ENCODE results near the gene PEPD.

PEPD gene

GRCh38 chr19:33545217-33545981 is 23.8 kb upstream of the PEPD start:
- DNase-seq, result no peak

- no peak for DNase-seq
Measured at GRCh38 chr19:33535226-33535625, 13.6 kb upstream of the PEPD start.

DNA sequence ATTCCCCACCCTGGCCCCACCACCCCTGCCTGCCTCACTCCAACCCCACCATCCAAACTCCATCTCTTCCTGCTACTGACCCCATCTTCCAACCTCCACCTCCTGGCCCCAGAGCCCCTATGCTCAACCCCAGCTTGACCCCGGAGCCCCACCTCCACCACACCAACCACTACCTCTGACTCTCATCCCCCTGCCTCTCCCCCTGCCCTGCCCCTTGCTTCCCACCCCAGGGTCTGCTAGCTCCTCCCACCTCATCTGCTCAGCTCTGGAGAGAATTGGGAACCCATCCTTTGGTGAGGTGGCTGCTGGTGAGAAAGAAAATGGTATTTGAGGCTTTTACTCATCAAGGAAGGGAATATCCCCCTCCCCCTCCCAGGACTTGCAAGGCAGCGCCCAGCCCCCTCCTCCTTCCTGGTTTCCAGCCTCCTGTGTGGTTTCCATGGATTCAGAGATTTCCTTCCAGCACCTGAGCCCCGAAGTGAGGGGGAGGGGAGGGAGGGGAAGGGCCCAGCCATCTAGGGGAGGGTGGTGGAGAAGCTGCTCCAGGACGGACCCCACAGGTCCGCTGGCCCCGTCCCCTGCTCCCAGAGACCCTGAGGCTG is 11.4 kb upstream of the PEPD start:
- DNase-seq, result no peak

GRCh38 chr19:33530842-33531241 is 9.3 kb upstream of the PEPD start:
- no peak for DNase-seq

- DNase-seq, result no peak
Measured at GRCh38 chr19:33530296-33530695, 8.7 kb upstream of the PEPD start.

- DNase-seq, result no peak
Measured at GRCh38 chr19:33529094-33529676, 7.6 kb upstream of the PEPD start.

GRCh38 chr19:33528404-33528803 is 6.8 kb upstream of the PEPD start:
- DNase-seq, result no peak

DNA sequence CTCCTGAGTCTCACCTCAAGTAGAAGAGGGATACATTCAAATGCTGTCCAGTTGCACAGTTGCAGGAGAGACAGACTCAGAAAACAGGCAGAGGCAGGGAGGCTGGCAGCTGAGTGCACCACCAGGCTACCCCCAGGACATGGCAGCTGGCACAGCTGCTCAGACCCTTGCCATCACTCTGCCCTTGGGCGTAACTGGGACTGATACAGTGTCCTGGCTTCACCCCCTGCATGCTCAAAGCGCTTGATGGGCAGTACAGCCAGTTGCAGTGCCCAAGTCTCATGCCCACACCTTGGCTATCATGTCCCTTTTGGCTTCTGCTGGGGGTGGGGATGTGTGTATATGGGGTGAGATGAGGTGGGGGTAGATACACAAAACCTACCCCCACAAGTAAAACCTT is 5.5 kb upstream of the PEPD start:
- no peak for DNase-seq

GRCh38 chr19:33524024-33524664 is 2.6 kb upstream of the PEPD start:
- DNase-seq, result no peak

GRCh38 chr19:33523167-33523566 is 1.6 kb upstream of the PEPD start:
- no peak for DNase-seq

DNA sequence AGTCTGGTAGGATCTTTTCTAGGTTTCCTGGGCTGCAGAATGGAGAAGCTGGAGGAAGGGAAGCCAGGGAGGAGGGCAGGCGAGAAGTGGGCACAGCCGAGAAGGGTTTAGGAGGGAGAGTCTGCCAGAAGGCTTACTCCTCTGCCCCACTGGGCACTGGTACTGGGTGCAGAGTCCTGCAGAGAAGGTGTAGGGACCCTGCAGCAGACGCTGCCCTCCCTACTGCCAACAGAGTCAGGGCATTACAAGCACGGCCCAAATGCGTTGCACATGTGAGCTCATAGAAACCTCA is 726 bp upstream of the PEPD start:
- DNase-seq, result no peak

DNA sequence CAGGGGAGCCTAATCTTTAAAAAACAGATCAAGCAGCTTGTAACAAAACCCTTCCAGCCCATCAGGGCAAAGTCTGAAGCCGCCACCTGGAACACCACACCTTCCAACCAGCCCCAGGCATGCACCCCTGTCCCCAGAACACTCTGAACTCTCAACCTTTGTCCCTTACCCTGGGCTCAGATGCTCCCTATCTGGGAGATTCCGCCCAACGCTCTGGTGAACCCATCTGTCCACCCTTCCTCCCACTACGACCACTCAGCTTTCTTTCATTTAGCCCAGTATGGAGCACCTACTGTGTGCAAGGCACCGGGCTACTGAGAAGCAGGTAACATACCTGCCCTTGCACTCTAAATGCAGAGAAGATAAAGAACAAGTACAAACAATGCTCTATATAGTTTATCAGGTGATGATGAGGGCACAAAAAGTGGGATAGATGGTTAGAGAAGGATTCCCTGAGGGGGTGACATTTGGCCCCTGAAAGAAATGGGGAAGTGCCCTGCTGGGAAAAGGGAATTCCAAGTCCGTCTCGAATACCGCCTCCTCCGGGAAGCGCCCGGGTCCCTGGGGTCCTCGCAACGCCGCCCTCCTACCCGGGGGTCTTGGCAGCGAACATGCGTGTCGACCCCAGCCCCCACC is 629 bp downstream of the PEPD start:
- no peak for DNase-seq

GRCh38 chr19:33520048-33520643 is 1.4 kb downstream of the PEPD start:
- no peak for DNase-seq

DNA sequence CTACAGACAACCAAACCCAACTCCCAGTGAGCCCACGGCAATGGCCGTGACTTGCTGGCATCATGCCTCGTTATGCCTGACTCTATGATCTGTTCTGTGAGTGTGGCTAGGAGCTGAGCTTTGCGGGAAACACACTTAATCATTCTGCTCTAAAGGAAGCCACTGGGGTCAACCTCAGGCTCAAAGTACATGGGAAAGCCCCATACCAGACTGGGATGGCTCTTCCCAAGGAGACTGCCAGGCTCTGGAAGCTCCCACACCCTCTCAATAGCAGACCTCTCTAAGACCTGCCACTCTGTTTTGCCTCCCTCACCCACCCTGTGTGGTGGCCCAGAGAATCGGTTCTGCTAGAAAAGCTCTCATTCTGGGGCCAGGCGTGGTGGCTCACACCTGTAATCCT is 2.2 kb downstream of the PEPD start:
- DNase-seq, result no peak

DNA sequence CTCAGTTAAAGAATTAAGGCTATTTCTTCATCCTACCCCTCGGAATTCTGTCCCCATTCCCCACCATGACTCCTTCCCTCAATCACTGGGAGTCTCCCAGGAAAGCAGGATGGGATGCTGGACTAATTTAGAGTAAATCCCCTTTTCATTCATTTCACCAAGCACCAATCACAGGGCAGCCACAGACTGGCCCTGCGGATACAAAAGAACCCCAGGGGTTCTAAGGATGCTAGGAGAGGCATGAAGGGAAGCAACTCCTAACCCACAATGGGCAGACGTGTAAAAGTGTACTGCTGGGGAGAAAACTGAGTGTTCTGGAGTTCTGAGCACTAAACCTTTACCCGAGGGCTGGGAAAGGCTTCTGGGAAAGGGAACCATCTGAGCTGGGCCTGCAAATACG is 3.0 kb downstream of the PEPD start:
- no peak for DNase-seq

DNA sequence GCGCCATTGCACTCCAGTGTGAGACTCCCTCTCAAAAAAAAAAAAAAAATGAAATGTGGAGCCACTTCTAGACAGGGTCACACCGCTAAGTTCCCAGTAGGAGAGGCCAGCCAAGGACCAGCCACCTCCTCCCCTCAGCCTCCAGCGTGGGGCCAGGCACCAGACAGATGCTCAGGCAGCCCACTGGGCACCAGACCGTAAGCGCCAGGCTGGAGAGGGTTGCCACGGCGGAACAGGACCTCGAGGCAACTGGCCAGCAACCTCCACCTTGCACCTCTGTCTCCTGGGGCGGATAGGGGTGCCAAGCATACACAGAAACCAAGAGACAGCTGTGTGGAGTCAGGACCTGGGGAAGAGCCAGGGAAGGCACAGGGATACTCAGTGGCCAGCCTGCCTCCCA is 3.7 kb downstream of the PEPD start:
- DNase-seq, result no peak

DNA sequence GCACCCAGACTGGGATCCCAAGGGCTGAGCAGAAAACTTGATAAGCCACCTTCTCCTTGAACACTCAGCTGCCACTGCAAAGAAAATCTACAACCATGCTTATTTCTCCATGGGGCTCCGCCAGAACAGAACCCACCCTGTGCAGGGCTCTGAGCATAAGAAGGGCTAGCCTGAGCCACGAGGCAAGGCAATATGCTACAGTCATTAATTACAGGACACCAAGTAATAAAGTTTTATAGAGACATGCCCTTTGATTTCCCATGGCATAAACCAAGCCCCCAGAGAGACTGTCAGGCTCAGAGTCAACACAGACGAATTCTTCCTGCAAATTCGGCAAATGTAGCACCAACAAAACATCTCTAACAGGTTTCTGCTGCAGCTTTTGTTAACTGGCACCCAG is 5.7 kb downstream of the PEPD start:
- no peak for DNase-seq

- no peak for DNase-seq
Measured at GRCh38 chr19:33514885-33515551, 6.6 kb downstream of the PEPD start.

DNA sequence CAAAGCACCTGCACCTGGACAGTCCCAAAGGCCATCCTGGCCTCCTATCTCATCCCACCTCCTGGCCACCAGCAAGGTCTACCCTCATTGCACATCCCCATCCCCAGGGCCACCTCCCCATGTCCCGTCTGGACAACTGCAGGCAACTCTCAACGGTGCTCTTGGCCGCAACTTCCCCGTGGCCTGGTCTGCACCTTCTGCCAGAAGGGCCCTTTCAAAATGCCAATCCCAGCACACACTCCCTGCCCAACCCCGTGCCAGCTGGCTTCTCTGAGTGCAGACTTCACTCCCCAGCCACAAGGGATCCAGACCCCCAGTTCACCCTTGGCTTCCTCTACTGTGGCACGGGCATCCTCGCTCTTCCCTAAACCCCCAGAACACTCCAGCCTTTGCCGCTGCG is 8.2 kb downstream of the PEPD start:
- no peak for DNase-seq

DNA sequence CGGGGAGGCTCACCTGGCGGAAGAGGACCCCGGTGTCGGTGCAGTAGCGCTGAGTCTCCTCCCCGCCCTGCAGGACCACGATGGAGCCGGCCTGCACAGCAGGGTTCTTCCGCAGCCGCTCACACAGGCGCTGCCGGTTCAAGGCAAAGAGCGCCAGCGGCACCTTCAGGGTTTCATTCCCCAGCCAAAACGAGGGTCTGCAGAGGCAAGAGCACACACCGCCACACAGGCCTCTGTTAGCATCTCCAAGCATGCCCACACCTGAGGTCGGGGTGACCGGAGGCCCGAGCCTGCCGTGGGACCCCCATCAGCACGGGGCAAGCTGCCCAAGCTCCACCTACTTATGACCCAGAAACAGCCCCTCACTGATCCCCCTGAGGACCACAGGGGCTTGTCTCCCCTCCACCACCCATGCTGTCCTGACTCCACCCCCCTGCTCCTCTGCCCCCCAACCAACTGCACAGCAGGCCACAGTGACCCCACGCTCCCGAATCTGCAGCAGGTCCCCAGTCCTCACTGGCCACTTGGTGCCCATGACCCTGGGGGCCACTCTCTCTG is 8.9 kb downstream of the PEPD start:
- no peak for DNase-seq

DNA sequence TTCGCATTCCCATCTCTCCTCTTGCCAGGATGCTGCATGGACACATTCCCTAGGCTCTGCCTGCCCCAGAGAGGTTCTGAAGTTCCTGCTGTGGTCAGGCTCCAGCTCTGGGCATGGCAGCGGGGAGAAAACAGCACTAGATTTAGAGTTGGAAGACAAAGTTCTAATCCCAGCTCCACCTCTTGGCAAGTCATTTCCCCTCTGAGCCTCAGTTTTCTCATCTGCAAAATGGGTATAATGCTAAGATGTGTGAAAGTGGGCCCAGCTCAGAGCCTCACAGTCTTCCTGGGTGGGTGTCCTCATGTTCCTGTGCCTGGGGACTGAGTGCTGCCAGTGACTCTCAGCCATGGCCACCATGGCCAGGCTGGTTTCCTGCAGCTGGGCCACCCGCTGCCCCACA is 9.6 kb downstream of the PEPD start:
- DNase-seq, result no peak

DNA sequence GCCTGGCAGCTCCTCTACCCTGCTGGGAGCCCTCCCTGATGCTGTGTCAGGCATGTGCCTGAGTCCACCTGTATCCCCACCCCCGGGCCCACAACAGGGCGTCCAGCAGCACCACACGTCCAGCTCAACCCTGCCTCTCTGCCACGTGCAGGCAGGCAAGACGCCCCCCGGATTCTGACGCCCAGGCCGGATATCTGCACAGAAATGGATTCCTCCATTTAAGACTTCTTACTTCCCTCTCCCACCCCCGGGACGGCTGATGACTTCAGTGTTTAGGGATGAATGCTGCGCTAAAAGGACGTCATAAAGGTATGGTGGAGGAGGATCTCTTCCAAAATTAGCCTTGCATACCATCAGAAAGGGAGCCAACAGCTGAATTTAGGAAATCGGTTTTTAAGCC is 10.2 kb downstream of the PEPD start:
- DNase-seq, result no peak
